Thyroid gland (tissue), 4 donors: Measurements from ENCODE around the gene ATOSA.

ENCODE experiments used
- CTCF ChIP-seq, 6 experiments: fragments of 200-600 bp in 3 of 6; fragments of 450-650 bp in 3 of 6; sonication (generic) in 3 of 6; IDR thresholded peaks; one replicate each; pipeline ENCODE4 v1.5.1; 2016 to 2019; ENCODE audit warnings: antibody characterized with exemption in 6 of 6, mild to moderate bottlenecking in 2 of 6, inconsistent platforms in 1 of 6, moderate library complexity in 1 of 6
- POLR2A ChIP-seq, 2 donors: fragments of 450-650 bp; IDR thresholded peaks; one replicate each; pipeline ENCODE4 v1.6.1; 2017; ENCODE audit warnings: antibody characterized with exemption in 2 of 2, mild to moderate bottlenecking in 2 of 2, moderate library complexity in 1 of 2

- TF ChIP-seq CTCF (IDR thresholded peaks at IDR 0.05) (no peak), POLR2A (IDR thresholded peaks at IDR 0.05) (no peak)
Measured at GRCh38 chr15:52657338-52657737, 21.9 kb downstream of the ATOSA start.
